Measurements from ENCODE around the gene EPN2.

Gene EPN2

GRCh38 chr17:19296786-19297778 lies 59.9 kb downstream of the EPN2 start:
- DNase-seq, result no peak

GRCh38 chr17:19298569-19299213 lies 61.5 kb downstream of the EPN2 start:
- DNase-seq, result no peak

GRCh38 chr17:19299214-19299747 lies 62.1 kb downstream of the EPN2 start:
- DNase-seq, result no peak

GRCh38 chr17:19299866-19300265 lies 62.7 kb downstream of the EPN2 start:
- no peak for DNase-seq

- no peak for DNase-seq
Measured at GRCh38 chr17:19301274-19301951, 64.2 kb downstream of the EPN2 start.

GRCh38 chr17:19301973-19302372 lies 64.8 kb downstream of the EPN2 start:
- DNase-seq, result no peak

- peak; percentile 35 for DNase-seq
Measured at GRCh38 chr17:19302791-19303331, 65.7 kb downstream of the EPN2 start.

- DNase-seq, result no peak
Measured at GRCh38 chr17:19303367-19303776, 66.2 kb downstream of the EPN2 start.

GRCh38 chr17:19304209-19304608 lies 67.0 kb downstream of the EPN2 start:
- DNase-seq, result peak; percentile 59

- no peak for DNase-seq
Measured at GRCh38 chr17:19304751-19305150, 67.6 kb downstream of the EPN2 start.

- DNase-seq, result no peak
Measured at GRCh38 chr17:19305256-19305655, 68.1 kb downstream of the EPN2 start.

- DNase-seq, result no peak
Measured at GRCh38 chr17:19305761-19306159, 68.6 kb downstream of the EPN2 start.

GRCh38 chr17:19306160-19307111 lies 69.3 kb downstream of the EPN2 start:
- peak; percentile 93 for DNase-seq

- no peak for DNase-seq
Measured at GRCh38 chr17:19307521-19307920, 70.4 kb downstream of the EPN2 start.

- no peak for DNase-seq
Measured at GRCh38 chr17:19308398-19308797, 71.2 kb downstream of the EPN2 start.

GRCh38 chr17:19309701-19310100 lies 72.5 kb downstream of the EPN2 start:
- no peak for DNase-seq

GRCh38 chr17:19310151-19310550 lies 73.0 kb downstream of the EPN2 start:
- no peak for DNase-seq

GRCh38 chr17:19311016-19311415 lies 73.8 kb downstream of the EPN2 start:
- DNase-seq, result no peak

- DNase-seq, result no peak
Measured at GRCh38 chr17:19311421-19312215, 74.5 kb downstream of the EPN2 start.

- no peak for DNase-seq
Measured at GRCh38 chr17:19312406-19312805, 75.2 kb downstream of the EPN2 start.
